NT2/D1 (cell line): Measurements from ENCODE around the gene RAMP3.

ENCODE experiments used
- YY1 ChIP-seq: IDR thresholded peaks from 2 replicates; pipeline ENCODE4 v1.6.1; 2011; ENCODE audit not compliant: insufficient read length, insufficient read depth
- ZNF274 ChIP-seq: IDR thresholded peaks from 2 replicates; pipeline ENCODE4 v1.6.1; 2011; ENCODE audit warnings: mild to moderate bottlenecking, low read depth, low read length

GRCh38 chr7:45151131-45151684 lies 6.4 kb upstream of the RAMP3 start:
- no peak for TF ChIP-seq ZNF274
- TF ChIP-seq YY1 = no peak
